Endothelial cell (in vitro differentiated cells): Measurements from ENCODE around the gene CEL. TPM values are rescaled to one million over a fixed set of nuclear protein-coding genes. Genes with fewer than 3 reads are reported as not detected.

Experiments used
- DNase-seq: peaks from one replicate; pipeline ENCODE4 v3.0.0; 2021; ENCODE audit warnings: low spot score
- H3K27ac Mint-ChIP-seq: one replicate; pipeline ENCODE4 v1.8.0; 2021; ENCODE audit warnings: mixed read lengths, inconsistent platforms; ENCODE audit not compliant: unreplicated experiment
- H3K27me3 Mint-ChIP-seq: one replicate; pipeline ENCODE4 v1.8.0; 2021; ENCODE audit warnings: mild to moderate bottlenecking, moderate library complexity, mixed read lengths, inconsistent platforms; ENCODE audit not compliant: unreplicated experiment
- H3K36me3 Mint-ChIP-seq: one replicate; pipeline ENCODE4 v1.8.0; 2021; ENCODE audit warnings: mild to moderate bottlenecking, low read depth, mixed read lengths, inconsistent platforms; ENCODE audit not compliant: unreplicated experiment
- H3K4me1 Mint-ChIP-seq: one replicate; pipeline ENCODE4 v1.8.0; 2021; ENCODE audit warnings: mild to moderate bottlenecking, mixed read lengths, inconsistent platforms; ENCODE audit not compliant: unreplicated experiment
- H3K4me3 Mint-ChIP-seq: one replicate; pipeline ENCODE4 v1.8.0; 2021; ENCODE audit warnings: mild to moderate bottlenecking, mixed read lengths, inconsistent platforms; ENCODE audit not compliant: unreplicated experiment
- H3K9me3 Mint-ChIP-seq: one replicate; pipeline ENCODE4 v1.8.0; 2021; ENCODE audit warnings: mixed read lengths, inconsistent platforms; ENCODE audit not compliant: unreplicated experiment
- CTCF ChIP-seq: fragments of 200-600 bp; sonication (generic); IDR thresholded peaks from one replicate; pipeline ENCODE4 v1.5.0; 2021; ENCODE audit warnings: antibody characterized with exemption; ENCODE audit not compliant: unreplicated experiment
- total RNA-seq: library from RNA; stranded (reverse); fragmentation: NEBNext Ultra II Directional; extraction: Animal tissue kit (Norgen Biotek cat#: 25700); gene quantifications from one replicate; pipeline ENCODE4 v1.2.1, GENCODE V29; 2021; ENCODE audit not compliant: unreplicated experiment

CEL gene
- total RNA-seq, 1 donor from 2014 or later, result 4.2 TPM

GRCh38 chr9:133108794-133109641 is 47.2 kb downstream of the CEL start:
- Mint-ChIP-seq H3K4me3 (no peak overlapping the region), H3K36me3 (peaks cover 19% of the 10 kb centered on the region), H3K27me3 (no peaks in the 10 kb centered on the region), H3K9me3 (no peaks in the 10 kb centered on the region), H3K4me1 (peaks cover 7% of the 10 kb centered on the region), H3K27ac (no peak overlapping the region)
- no peak for DNase-seq
- no peak for TF ChIP-seq CTCF

- peaks cover 1% of the 10 kb centered on the region for H3K27me3 Mint-ChIP-seq
- DNase-seq, result no peak
- H3K9me3 Mint-ChIP-seq, result no peaks in the 10 kb centered on the region
- peaks cover 8% of the 10 kb centered on the region for H3K4me1 Mint-ChIP-seq
- H3K27ac Mint-ChIP-seq, result no peak overlapping the region
- no peak overlapping the region for H3K4me3 Mint-ChIP-seq
- peaks cover 16% of the 10 kb centered on the region for H3K36me3 Mint-ChIP-seq
- TF ChIP-seq CTCF, result no peak
These were observed 48.3 kb downstream of the CEL start for GRCh38 chr9:133109931-133110650.

- Mint-ChIP-seq H3K4me3 (peak overlapping the region; percentile 42), H3K9me3 (no peaks in the 10 kb centered on the region), H3K27me3 (peaks cover 5% of the 10 kb centered on the region), H3K27ac (no peak overlapping the region), H3K4me1 (peaks cover 14% of the 10 kb centered on the region), H3K36me3 (peaks cover 12% of the 10 kb centered on the region)
- TF ChIP-seq CTCF, result no peak
- DNase-seq, result no peak
These were observed 50.3 kb downstream of the CEL start for GRCh38 chr9:133111808-133112662.

GRCh38 chr9:133112663-133113026 is 50.9 kb downstream of the CEL start:
- Mint-ChIP-seq H3K4me3 (no peak overlapping the region), H3K9me3 (no peaks in the 10 kb centered on the region), H3K27me3 (peaks cover 8% of the 10 kb centered on the region), H3K36me3 (peaks cover 13% of the 10 kb centered on the region), H3K27ac (no peak overlapping the region), H3K4me1 (peaks cover 17% of the 10 kb centered on the region)
- no peak for TF ChIP-seq CTCF
- DNase-seq, result no peak
